Mucosa of descending colon (tissue), 3 donors: ENCODE results near the gene JAKMIP2. TPM values are rescaled to one million over a fixed set of nuclear protein-coding genes. Genes with fewer than 3 reads are reported as not detected.
A peak's percentile ranks its signal among the peaks of the same experiment; 100 is the strongest.

Experiments used
- ATAC-seq: fragments of 200-7000 bp; cut with Tn5 transposase; one replicate; pipeline ENCODE4 v1.9.1; 2020; ENCODE audit warnings: mild to moderate bottlenecking, moderate library complexity
- DNase-seq, 3 donors: peaks; one replicate each; pipeline ENCODE4 v3.0.0-alpha.2; 2020
- H3K36me3 ChIP-seq: fragments of 200-600 bp; one replicate; pipeline ENCODE4 v1.8.0; 2021; ENCODE audit warnings: low read depth, mild to moderate bottlenecking
- H3K4me1 ChIP-seq: fragments of 200-600 bp; one replicate; pipeline ENCODE4 v1.8.0; 2021; ENCODE audit warnings: low read depth, mild to moderate bottlenecking
- H3K4me3 ChIP-seq: fragments of 200-600 bp; one replicate; pipeline ENCODE4 v1.8.0; 2021; ENCODE audit warnings: mild to moderate bottlenecking
- H3K9me3 ChIP-seq: fragments of 200-600 bp; one replicate; pipeline ENCODE4 v1.8.0; 2021; ENCODE audit warnings: mild to moderate bottlenecking
- intact Hi-C, 2 donors: fragments of 100-400 bp; cut with DNase I in 1 of 2; cut with micrococcal nuclease in 1 of 2; formaldehyde crosslinking; loops; one replicate each; pipeline versions ENCODE4 v1.11.0 to v1.11.1; 2022; cut with DNase I, micrococcal nuclease
- total RNA-seq, 3 donors: library from RNA; stranded (reverse); fragmentation: NEBNext Ultra II Directional in 2 of 3; extraction: Animal tissue kit (Norgen Biotek cat#: 25700) in 2 of 3; gene quantifications; one replicate each; pipeline versions ENCODE4 v1.2.1 to v1.2.4, GENCODE V29; 2021 to 2023
- TF ChIP-seq, protein P1 (sequence below): fragments of 200-600 bp; IDR thresholded peaks from one replicate; pipeline ENCODE4 v1.8.0; 2022; ENCODE audit warnings: antibody characterized with exemption, mild to moderate bottlenecking
- donor health status: DM: no; HTN: no; CAD: no; lungs with moderate emphysema.
- donor health status: DM: no; HTN: no; CAD: no.
- donor health status: DM: no; HTN: yes; CAD: no.

Gene JAKMIP2
- total RNA-seq, 3 donors from 2014 or later: 0.90 to 9.0 (median 2.0) TPM

DNA sequence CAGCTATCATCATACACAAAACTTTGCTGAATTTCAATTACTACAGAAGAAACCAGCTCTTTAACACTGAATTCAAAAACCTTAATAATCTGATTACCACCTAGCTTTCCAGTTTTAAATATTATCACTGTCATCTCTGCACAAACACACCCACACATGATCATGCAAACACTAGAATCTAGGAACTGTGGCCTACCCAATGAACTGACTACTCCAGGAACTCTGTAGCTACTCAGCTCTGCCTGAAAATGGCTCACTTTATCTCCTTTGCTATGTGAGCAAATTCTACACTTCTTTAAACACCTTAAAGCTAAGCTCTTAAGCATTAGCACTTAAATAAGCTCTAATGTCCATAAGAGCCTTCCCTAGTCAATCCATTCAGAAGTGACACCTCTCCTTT is 149.4 kb downstream of the JAKMIP2 start:
- intact Hi-C loops: no loop called here
- TF ChIP-seq, protein P1, sequence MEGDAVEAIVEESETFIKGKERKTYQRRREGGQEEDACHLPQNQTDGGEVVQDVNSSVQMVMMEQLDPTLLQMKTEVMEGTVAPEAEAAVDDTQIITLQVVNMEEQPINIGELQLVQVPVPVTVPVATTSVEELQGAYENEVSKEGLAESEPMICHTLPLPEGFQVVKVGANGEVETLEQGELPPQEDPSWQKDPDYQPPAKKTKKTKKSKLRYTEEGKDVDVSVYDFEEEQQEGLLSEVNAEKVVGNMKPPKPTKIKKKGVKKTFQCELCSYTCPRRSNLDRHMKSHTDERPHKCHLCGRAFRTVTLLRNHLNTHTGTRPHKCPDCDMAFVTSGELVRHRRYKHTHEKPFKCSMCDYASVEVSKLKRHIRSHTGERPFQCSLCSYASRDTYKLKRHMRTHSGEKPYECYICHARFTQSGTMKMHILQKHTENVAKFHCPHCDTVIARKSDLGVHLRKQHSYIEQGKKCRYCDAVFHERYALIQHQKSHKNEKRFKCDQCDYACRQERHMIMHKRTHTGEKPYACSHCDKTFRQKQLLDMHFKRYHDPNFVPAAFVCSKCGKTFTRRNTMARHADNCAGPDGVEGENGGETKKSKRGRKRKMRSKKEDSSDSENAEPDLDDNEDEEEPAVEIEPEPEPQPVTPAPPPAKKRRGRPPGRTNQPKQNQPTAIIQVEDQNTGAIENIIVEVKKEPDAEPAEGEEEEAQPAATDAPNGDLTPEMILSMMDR: no peak
- ATAC-seq: no peak
- no peaks in the 10 kb centered on the region for H3K4me1 ChIP-seq
- H3K4me3 ChIP-seq: no peak overlapping the region
- H3K9me3 ChIP-seq: no peaks in the 10 kb centered on the region
- DNase-seq: no peak
- no peaks in the 10 kb centered on the region for H3K36me3 ChIP-seq

DNA sequence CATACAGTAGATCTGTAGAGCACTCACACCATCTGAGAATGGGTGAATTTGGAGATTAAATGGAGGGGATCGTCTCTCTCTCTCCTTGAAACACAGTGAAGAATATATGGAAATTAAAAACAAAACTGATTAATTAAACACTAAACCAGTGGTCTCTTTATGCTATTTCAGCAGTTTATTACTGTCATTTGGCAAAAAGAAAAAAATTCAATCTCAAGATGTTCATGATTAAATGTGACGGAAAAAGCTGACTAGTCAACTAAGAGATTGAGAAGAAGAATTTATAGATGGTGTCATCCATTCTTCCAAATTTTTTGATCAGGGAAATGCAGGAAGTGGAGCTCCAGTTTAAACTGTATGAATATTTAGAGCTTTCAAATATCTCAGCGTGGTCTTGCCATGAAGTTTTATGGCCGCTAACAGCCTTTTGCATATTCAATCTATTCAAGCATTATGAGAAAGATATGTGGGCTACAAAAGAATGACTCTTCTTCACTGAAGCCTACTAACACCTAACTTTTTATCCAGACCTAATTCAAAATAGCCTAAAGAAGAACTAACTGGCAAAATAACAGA is 151.0 kb downstream of the JAKMIP2 start:
- intact Hi-C loops: no loop called here
- Histone ChIP-seq H3K4me1 (no peaks in the 10 kb centered on the region), H3K36me3 (no peaks in the 10 kb centered on the region), H3K9me3 (no peaks in the 10 kb centered on the region), H3K4me3 (no peak overlapping the region)
- DNase-seq (no peak), ATAC-seq (no peak)
- TF ChIP-seq, protein P1: no peak

DNA sequence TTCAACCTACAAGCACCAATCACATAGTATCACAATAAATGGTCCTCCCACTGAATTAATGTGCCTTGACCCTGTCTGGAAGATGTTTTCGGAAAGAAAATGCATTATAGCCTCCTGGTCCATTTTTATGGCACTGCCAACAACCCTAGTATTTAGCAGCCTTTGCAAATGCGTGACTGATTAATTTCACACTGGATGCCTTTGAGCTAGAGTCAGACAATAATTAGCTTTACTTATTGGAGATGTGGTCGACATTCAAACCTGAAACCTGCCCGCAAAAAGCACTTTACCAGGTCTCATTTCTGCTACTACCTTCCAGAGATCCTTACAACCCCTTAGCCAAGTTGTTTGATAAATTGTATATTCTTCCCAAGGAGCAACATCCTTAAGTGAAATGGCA is 153.3 kb downstream of the JAKMIP2 start:
- H3K36me3 ChIP-seq: no peaks in the 10 kb centered on the region
- H3K9me3 ChIP-seq: no peaks in the 10 kb centered on the region
- intact Hi-C loops: loop anchor here (2.0 kb wide), 1 partner anchor 194 kb away; no protein-coding TSS in a partner anchor
- H3K4me3 ChIP-seq: no peak overlapping the region
- ATAC-seq (no peak), DNase-seq (no peak)
- TF ChIP-seq, protein P1: no peak
- no peaks in the 10 kb centered on the region for H3K4me1 ChIP-seq

DNA sequence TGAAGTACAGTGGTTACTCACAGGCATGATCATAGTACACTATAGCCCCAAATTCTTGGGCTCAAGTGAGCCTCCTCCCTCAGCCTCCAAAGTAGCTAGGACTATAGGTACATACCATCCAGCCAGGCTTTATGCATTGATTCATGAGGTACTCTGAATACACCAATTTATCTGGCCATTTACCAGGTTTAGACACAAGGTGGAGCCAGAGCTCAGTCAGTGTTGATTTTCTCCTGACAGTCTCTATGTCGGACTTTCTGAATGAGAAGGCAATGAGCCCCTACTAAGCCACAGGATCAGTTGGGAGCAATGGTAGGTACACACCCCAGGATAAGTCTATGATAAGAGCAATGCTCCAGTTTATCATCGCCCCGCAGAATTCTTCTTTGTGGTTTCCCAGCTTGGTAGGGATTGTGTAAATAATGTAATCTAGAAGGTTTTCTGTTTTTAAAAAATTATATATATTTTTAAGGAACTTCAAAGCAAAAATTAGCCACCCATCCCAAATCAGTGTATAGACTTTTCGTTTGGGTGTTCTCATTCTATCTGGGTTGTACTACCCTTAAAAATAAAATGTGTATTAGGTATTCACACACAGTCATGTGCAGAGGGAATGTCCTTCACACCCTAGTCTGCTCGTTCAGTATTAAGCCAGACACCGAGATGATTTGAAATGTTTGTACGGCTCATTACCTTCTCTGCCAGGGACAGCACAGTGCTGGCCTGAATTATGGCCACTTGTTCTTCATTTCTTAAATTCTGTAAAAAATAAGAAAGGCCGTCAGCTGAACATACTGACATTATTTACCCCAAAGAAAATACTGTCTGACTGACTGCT is 154.3 kb downstream of the JAKMIP2 start:
- TF ChIP-seq, protein P1: peak; percentile 56
- DNase-seq (peak in 1 of 3 donors; percentile 90), ATAC-seq (peak; percentile 87)
- intact Hi-C loops: loop anchor here (2.0 kb wide), 1 partner anchor 195 kb away; no protein-coding TSS in a partner anchor
- no peak overlapping the region for H3K4me3 ChIP-seq
- no peaks in the 10 kb centered on the region for H3K9me3 ChIP-seq
- H3K4me1 ChIP-seq: no peaks in the 10 kb centered on the region
- no peaks in the 10 kb centered on the region for H3K36me3 ChIP-seq

DNA sequence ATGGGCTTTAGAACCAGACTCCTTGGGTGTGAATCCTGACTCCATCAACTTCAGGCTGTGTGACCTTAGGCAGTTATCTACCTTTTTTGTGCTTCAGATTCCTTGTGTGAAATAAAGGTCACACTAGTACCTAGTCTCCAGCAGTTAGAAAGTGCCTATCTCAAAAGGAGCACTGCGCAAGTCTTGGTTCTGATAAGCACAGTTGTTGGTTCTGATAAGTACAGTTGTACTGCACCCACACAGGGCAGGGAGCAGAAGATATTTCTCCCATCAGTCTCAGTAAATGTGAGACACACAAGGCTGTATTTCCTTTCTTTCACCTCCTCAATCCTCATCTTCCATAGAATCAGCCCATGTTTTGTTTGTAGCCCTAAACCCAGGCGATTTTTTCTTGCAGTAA is 156.1 kb downstream of the JAKMIP2 start:
- H3K4me1 ChIP-seq: no peaks in the 10 kb centered on the region
- no peak overlapping the region for H3K4me3 ChIP-seq
- H3K9me3 ChIP-seq: no peaks in the 10 kb centered on the region
- TF ChIP-seq, protein P1: no peak
- ATAC-seq: no peak
- H3K36me3 ChIP-seq: no peaks in the 10 kb centered on the region
- intact Hi-C loops: no loop called here
- DNase-seq: no peak
